GM10847 (cell line): ENCODE data around the gene MICAL2.

Experiments
- POLR2A ChIP-seq: IDR thresholded peaks from 2 replicates; pipeline ENCODE4 v1.6.1; 2011; ENCODE audit not compliant: insufficient read length; ENCODE audit errors: extremely low read depth

Gene MICAL2

GRCh38 chr11:12117611-12118010 is 7.2 kb downstream of the MICAL2 start:
- no peak for TF ChIP-seq POLR2A

- TF ChIP-seq POLR2A = no peak
These were observed 8.6 kb downstream of the MICAL2 start for GRCh38 chr11:12118949-12119348.

- no peak for TF ChIP-seq POLR2A
These were observed 9.1 kb downstream of the MICAL2 start for GRCh38 chr11:12119502-12119901.

- TF ChIP-seq POLR2A = no peak
These were observed 9.9 kb downstream of the MICAL2 start for GRCh38 chr11:12120031-12121008.

- no peak for TF ChIP-seq POLR2A
These were observed 10.6 kb downstream of the MICAL2 start for GRCh38 chr11:12121011-12121410.

GRCh38 chr11:12121517-12121916 is 11.1 kb downstream of the MICAL2 start:
- TF ChIP-seq POLR2A = no peak

GRCh38 chr11:12122083-12122482 is 11.7 kb downstream of the MICAL2 start:
- TF ChIP-seq POLR2A = no peak

GRCh38 chr11:12123273-12123672 is 12.9 kb downstream of the MICAL2 start:
- no peak for TF ChIP-seq POLR2A

- no peak for TF ChIP-seq POLR2A
These were observed 13.4 kb downstream of the MICAL2 start for GRCh38 chr11:12123799-12124198.

GRCh38 chr11:12124306-12124705 is 13.9 kb downstream of the MICAL2 start:
- no peak for TF ChIP-seq POLR2A

- TF ChIP-seq POLR2A = no peak
These were observed 15.3 kb downstream of the MICAL2 start for GRCh38 chr11:12125609-12126149.

- TF ChIP-seq POLR2A = no peak
These were observed 16.1 kb downstream of the MICAL2 start for GRCh38 chr11:12126344-12127019.

- TF ChIP-seq POLR2A = no peak
These were observed 17.0 kb downstream of the MICAL2 start for GRCh38 chr11:12127206-12127898.

GRCh38 chr11:12128301-12128751 is 17.9 kb downstream of the MICAL2 start:
- no peak for TF ChIP-seq POLR2A

GRCh38 chr11:12129227-12129626 is 18.8 kb downstream of the MICAL2 start:
- no peak for TF ChIP-seq POLR2A
